OCI-LY3 (cell line): ENCODE data around the gene LIX1.

Source experiments
- EZH2phosphoT487 ChIP-seq: fragments of 200-600 bp; shearing (Covaris generic); IDR thresholded peaks from 2 replicates; pipeline ENCODE4 v1.6.1; 2018; ENCODE audit warnings: antibody characterized with exemption, mixed run types, low read depth
- TF ChIP-seq, protein P1 (sequence below): fragments of 200-600, 300-600 bp; sonication (generic); IDR thresholded peaks from 2 replicates; pipeline ENCODE4 v1.5.1; 2014; ENCODE audit warnings: antibody characterized with exemption, low read length, low read depth

DNA sequence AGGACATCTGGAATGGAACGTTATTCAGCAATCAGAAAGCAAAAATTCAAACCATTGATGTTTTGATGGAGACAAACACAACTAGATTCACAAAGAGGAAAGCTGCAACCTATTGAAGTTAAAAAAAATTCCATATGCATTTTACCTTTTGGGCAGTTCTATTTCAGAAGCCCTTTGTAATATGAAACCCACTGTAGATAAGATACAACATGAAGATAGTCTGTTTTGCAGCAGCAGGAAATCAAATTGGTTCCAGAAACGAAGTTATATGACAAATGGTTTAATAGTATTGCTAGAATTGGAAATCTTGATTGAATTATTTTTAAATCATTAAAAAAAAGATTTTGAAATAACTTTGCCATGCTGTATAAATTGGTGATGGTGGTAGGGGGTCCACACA is 872 bp downstream of the LIX1 start:
- TF ChIP-seq, protein P1, sequence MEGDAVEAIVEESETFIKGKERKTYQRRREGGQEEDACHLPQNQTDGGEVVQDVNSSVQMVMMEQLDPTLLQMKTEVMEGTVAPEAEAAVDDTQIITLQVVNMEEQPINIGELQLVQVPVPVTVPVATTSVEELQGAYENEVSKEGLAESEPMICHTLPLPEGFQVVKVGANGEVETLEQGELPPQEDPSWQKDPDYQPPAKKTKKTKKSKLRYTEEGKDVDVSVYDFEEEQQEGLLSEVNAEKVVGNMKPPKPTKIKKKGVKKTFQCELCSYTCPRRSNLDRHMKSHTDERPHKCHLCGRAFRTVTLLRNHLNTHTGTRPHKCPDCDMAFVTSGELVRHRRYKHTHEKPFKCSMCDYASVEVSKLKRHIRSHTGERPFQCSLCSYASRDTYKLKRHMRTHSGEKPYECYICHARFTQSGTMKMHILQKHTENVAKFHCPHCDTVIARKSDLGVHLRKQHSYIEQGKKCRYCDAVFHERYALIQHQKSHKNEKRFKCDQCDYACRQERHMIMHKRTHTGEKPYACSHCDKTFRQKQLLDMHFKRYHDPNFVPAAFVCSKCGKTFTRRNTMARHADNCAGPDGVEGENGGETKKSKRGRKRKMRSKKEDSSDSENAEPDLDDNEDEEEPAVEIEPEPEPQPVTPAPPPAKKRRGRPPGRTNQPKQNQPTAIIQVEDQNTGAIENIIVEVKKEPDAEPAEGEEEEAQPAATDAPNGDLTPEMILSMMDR = no peak
- no peak for TF ChIP-seq EZH2phosphoT487
